Measurements from ENCODE around the gene PGBD5. TPM values are rescaled to one million over a fixed set of nuclear protein-coding genes. Genes with fewer than 3 reads are reported as not detected.
"Not testable (repeated sequence)": the region's sequence is repeated elsewhere in the genome, so short reads cannot be mapped to it uniquely, and the experiment has no call there.

Gene PGBD5
- total RNA-seq, 1 experiment from 2014 or later, result 3.6 TPM

DNA sequence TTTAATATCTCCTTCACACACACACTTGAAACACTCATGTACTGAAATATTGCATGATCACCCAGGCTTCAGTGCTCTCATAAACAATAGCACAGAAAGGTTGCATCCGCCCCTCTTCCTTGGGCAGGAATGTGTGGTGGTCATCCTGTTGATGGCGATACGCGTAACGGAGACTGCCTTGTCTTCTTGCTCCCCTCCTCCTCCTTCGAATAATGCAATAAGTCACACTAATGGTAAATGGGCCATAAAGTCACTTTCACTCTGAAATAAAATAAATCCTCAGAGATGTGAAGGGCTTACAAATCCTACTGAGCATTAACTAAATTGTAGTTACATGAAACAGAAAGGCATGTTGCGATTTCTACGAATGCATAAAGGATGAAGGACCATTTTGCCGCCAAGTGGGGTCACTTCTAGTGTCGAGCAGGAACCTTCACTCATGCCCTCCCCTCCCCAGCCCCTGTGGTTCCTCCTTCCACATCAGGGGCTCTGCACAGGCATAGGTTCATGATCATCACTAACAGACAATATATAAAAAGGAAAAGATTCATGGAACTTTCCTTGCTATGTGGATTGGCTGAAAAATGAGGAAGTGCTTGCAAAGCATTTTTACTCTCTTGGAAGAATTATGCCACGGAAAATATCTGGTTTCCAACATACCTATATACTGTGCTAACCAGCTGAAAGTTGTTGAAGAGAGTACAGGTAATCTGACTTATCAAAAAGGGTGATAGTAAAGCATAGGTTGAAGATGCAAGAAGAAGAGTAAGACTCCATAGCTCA lies 1.2 kb upstream of the PGBD5 start:
- in situ Hi-C loops (cut with HindIII; ENCODE audit: low sequenced_read_pairs), result no loop called here
- DNase-seq (ENCODE audit: low spot score), result peak; percentile 12

DNA sequence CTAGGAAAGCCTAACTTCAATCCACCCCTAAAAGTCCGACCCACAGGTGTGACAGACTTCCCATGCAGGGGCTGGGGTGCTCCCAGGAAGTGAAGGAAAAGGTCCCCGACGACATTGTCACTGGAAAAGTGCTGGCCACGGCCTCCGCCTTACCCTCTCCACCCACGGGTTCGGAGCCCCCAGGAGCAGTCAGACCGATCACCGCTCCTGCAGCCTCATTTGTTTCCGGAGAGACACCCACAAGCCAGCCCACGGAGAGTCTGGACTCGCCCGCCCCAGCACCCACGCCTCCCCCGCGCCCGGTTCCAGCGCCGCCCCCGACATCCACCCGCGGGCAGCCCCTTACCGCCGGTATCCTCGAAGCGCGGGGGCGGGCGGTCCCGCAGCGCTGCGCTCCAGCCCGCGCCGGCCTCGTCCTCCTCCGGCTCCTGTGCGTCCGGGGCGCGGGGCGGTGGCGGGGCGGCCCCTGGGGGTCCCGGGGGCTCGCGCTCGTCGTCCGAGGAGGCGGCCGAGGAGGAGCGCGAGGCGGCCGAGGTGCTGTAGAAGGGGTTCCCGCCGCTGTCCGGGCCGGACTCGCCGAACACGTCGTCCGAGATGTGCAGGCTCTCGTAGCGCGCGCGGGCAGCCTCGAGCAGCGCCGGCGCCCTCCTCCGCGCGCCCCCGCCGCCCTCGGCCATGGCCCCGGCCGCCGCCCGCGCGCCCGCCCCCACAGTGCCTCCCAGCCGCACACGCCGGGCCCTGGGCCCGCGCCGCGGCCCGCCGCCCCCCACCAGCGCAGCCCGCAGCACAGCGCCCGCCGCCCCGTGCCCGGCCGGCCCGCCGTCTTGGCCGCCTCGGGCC lies 660 bp downstream of the PGBD5 start:
- peak; percentile 27 for DNase-seq (ENCODE audit: low spot score)
- in situ Hi-C loops (cut with HindIII; ENCODE audit: low sequenced_read_pairs), result no loop called here

DNA sequence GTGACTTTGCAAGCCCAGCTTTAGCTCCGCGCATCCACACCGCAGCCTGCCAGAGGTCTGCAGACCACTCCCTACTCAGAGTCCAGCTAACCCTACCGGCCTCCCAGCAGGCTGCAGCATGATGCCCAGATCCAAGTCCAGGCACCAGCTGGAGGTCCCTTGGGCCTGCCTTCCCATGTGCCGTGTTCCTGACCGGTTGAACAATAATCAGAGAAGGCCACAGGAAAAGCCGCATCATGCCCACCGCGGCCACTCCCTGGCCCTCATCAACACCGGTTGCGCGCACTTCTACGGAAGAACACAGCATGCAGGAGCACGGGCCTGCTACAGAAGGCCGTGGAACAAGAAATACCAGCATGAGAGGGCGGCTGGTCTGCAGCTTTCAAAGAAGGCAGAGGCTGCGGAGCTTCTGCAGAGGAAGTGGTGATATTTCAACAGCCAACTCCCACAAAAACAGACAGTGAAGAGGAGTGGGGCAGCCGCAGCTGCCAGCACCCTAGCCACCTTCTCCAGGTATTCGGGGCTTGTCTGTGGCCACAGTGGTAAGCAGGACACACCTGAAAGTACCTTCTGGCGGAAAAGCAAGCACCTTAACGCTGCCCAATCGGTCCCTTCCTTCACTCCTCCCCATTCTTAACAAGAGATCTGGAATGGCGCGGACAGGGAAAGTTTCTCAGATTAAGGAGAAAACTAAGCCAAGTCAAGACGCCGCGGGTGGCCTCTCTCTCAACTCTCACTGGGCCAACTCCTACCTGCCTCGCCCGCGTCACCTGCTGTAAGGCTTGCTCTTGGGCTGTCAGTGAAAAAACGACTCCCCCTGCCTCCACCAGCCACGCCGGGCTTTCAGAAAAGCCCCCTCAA lies 1.5 kb downstream of the PGBD5 start:
- in situ Hi-C loops (cut with HindIII; ENCODE audit: low sequenced_read_pairs), result no loop called here
- peak; percentile 58 for DNase-seq (ENCODE audit: low spot score)

DNA sequence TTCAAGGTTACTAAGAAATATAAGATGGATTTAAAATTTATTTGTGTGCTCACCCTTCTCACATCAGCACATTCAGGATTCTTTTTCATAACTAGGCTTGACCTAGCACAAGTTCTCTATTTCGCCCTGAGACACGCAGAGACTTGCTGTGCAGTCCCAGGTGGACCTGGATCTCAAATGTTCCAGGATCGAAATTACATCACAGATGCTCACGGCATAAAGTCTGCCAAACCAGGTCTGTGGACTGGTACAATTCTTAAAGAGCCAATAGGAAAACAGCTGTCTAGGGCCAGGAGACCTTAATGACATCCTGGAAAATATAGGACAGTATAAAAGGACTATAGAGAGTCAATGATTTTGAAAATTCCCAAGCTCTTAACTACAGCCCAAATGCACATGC lies 2.2 kb downstream of the PGBD5 start:
- DNase-seq (ENCODE audit: low spot score), result peak; percentile 71
- in situ Hi-C loops (cut with HindIII; ENCODE audit: low sequenced_read_pairs), result no loop called here

DNA sequence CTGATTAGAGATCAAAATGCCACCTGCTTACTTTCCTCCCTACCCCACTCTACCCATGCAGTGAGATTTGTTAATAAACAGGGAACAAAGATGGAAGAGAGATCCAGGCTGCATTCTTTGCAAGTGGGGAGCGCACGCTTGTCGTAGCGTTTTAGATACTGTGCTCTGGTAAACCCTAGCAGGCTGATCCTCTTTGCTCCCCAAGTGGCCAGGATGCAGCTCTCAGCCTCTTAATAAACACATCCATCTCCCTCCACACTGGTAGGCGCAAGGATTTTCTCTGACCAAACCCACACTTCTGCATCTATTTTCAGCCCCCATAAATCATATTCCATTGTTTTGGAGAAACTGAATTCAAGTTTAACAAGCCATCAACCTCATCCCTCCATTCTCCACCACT lies 2.9 kb downstream of the PGBD5 start:
- DNase-seq (ENCODE audit: low spot score), result peak; percentile 90
- in situ Hi-C loops (cut with HindIII; ENCODE audit: low sequenced_read_pairs), result no loop called here

DNA sequence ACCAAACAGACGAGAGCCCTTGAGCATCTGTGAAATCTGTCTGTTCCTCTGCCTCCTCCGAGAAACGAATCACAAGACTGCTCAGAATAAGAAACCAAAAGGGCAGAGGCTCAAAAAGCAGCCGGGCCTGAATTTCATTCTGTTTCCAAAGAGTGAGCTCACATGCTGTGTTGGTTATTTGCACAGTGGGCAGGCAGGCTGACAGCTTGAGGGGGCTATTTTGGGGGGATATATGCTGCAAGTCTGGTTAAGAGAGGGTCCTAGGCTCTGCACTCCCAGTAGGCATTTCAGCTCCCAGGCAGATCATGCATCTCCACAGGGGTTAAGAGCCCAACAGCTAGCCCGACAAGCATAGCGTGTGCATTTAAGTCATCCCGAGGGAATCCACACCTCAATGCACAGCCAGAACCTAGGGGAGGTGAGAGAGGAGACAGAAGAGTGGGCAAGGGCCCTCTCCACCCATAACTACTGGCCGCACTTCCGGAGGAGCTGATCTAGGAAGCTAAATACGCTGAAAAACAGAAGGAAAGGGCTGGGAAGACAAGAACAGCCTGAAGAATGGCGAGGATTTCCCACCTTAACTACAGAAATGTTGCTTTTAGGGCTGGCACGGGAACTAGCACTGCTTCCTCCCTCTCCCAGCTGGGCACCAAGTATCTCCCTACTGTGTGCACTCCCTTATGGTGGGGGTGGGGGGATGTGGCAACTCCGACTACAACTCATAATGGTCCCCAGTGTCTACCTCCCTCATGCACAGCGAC lies 3.7 kb downstream of the PGBD5 start:
- in situ Hi-C loops (cut with HindIII; ENCODE audit: low sequenced_read_pairs), result no loop called here
- DNase-seq (ENCODE audit: low spot score), result peak; percentile 62

DNA sequence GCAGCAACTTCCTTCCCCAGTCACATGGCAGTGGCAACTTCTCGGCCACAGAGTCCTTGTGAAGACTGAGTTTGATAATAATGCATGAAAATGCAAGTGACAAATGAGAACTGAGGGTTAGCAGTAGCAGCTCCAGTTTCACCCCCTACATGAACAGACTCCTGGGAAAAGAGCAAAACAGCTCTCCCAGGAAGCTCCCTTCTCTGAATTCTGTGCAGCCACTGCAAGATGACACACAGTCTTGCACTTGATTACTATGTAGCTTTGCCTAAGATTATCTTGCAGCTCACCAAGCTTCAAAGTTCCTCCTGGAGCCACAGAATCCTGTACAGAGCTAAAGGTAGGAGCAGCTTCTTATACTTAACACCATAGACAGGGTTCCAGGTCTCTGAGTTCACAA lies 4.7 kb downstream of the PGBD5 start:
- DNase-seq (ENCODE audit: low spot score), result peak; percentile 31
- in situ Hi-C loops (cut with HindIII; ENCODE audit: low sequenced_read_pairs), result no loop called here

DNA sequence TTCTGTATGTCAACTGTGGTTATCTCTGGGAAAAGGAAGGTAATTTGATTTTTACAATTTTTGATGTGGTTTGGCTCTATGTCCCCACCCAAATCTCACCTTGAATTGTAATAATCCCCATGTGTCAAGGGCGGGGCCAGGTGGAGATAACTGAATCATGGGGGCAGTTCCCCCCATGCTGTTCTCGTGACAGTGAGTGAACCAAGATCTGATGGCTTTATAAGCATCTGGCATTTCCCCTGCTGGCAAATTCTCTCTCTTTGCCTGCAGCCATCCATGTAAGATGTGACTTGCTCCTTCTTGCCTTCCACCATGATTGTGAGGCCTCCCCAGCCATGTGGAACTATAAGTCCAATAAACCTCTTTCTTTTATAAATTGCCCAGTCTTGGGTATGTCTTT lies 5.8 kb downstream of the PGBD5 start:
- DNase-seq (ENCODE audit: low spot score); in situ Hi-C loops (cut with HindIII; ENCODE audit: low sequenced_read_pairs): not testable (repeated sequence)

DNA sequence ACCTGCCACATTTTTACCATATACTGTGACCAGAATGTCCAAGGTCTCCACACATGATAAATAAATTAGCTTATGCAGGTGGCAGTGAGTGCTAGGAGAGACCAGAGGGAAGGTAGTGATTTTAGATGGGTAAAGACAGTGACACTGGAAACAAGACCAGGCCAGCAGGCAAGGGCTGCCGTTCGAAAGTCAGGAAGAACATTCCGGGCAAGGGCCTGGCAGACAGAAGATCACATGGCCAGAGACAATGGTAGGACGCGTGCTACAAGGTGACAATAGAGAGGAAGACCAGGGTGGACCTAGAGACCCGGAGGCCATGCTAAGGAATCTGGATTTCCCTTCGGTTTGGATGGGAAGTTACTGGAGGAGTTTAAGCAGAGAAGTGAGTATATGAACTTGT lies 9.7 kb downstream of the PGBD5 start:
- in situ Hi-C loops (cut with HindIII; ENCODE audit: low sequenced_read_pairs), result no loop called here
- DNase-seq (ENCODE audit: low spot score), result peak; percentile 32

DNA sequence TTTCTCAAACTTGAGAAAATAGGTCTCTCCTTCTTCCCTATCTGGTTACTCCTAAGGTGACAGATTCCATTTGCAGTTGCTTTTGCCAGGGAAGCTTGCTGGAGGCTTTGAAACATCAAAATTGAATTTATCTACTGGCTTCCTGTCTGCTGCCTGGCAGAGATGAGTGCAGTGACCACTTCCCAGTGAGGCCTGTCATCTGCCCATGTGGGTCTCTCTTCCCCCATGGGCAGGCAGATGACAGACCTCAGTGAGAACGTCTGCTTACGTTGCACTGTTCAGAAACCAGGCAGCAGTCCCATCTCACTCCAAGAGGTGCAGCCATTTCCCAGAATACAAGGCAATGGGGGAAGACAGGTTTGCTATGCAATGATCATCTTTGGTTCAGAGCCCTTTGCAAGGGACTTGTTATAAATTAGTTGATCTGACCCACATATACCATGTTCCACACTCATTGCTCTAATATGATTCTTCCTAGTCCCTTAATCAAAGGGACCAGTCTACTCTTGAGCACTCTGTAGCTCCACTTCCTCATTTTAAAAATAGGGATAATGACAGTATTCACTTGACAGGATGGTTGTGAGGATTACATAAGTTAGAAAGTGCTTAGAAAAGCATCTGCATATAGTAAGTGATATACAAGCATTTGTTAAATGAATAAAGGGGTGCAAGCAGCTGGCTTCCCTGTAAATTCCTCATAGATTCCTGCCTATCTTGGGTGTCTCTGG lies 10.6 kb downstream of the PGBD5 start:
- peak; percentile 22 for DNase-seq (ENCODE audit: low spot score)
- in situ Hi-C loops (cut with HindIII; ENCODE audit: low sequenced_read_pairs), result no loop called here

DNA sequence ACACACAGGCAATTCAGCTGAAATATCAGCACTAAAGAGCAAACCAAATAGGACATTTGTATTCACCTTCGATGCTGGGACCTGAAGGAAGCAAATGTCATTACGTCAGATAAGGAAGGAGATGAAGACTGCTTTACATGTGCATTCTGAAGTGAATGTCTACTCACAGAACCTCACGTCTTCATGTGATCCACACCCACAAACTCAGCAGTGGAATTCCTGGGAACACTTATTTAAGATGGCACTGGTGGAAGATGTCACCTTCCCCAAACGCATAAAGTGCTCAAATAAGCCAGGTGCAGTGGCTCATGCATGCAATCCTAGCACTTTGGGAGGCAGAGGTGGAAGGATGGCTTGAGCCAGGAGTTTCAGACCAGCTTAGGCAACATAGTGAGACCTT lies 11.4 kb downstream of the PGBD5 start:
- no peak for DNase-seq (ENCODE audit: low spot score)
- in situ Hi-C loops (cut with HindIII; ENCODE audit: low sequenced_read_pairs), result no loop called here

DNA sequence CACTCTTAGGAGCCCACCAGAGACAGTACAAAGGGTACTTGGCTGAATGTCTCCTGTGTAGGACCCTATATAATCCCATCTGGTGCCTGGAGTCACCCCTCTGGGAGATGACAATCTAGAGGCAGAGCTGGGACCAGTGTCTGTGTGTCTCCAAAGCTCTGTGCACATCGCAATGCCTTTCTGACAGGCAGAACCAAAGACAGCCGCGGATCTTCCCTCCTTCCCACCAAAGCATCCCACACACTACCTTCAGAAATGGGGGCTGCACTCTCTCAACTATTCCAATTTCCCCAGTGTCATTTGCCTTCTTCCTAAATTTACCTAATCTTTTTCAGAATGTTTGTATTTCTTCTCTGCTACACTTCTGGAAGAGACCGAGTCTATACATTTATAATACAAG lies 12.0 kb downstream of the PGBD5 start:
- DNase-seq (ENCODE audit: low spot score), result no peak
- in situ Hi-C loops (cut with HindIII; ENCODE audit: low sequenced_read_pairs), result no loop called here

DNA sequence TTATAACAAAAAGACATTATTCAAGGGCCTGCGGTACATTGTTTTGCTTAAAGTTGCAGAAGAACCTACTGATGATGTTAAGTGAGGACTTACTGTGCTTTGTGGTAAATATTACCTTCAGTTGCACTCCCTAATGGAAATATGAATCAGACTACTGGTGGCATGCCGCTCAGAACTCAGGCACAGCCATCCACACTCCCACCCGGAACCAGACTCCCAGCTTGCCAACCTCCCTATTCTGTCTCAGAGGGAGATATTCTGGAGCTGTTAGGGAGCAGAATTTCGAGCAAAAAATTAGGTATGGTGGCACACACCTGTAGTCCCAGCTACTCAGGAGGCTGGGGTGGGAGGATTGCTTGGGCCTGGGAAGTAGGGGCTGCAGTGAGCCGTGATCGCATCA lies 13.1 kb downstream of the PGBD5 start:
- in situ Hi-C loops (cut with HindIII; ENCODE audit: low sequenced_read_pairs), result no loop called here
- DNase-seq (ENCODE audit: low spot score), result no peak

DNA sequence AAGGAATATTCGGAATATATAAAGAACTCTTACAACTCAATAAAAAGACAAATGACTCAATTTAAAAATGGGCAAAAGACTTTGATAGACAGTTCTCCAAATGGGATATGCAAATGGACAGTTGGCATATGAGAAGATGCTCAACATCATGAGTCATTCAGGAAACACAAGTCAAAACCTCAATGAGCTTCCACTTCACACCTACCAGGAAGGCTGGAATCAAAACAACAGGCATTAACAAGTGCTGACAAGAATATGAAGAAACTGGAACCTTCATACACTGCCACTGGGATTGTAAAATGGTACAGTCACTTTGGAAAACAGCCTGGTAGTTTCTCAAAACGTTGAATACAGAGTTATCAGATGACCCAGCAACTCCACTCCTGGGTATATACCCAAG lies 17.2 kb downstream of the PGBD5 start:
- no peak for DNase-seq (ENCODE audit: low spot score)
- in situ Hi-C loops (cut with HindIII; ENCODE audit: low sequenced_read_pairs), result no loop called here

DNA sequence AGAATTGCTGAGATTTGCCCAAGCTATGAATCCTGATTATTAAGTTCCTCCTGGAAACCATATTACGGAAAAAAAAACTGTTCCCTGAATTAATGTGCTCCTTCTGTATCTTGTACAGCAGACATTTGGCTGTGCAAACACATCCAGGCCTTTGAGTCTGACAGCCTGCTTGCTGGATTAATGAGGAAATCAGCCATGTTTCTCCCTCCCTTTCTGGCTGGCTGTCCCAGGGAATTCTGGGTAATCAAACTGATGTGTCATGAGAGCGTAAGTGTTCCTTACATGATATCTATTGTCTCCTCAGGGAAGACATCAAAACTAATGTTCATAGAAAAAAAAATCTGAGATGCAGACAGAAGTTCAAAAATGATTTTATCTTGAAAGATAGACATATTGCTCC lies 18.8 kb downstream of the PGBD5 start:
- in situ Hi-C loops (cut with HindIII; ENCODE audit: low sequenced_read_pairs), result no loop called here
- peak; percentile 46 for DNase-seq (ENCODE audit: low spot score)

DNA sequence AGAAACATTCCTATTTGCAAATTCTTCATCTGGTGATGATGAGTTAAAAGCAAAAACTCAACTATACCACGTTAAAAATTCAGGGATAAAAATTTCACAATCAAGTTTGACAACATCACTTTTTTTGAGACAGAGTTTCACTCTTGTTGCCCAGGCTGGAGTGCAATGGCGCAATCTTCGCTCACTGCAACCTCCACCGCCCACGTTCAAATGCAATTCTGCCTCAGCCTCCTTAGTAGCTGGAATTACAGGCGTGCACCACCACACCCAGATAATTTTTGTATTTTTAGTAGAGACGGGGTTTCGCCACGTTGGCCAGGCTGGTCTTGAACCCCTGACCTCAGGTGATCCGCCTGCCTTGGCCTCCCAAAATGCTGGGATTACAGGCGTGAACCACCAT lies 19.4 kb downstream of the PGBD5 start:
- DNase-seq (ENCODE audit: low spot score); in situ Hi-C loops (cut with HindIII; ENCODE audit: low sequenced_read_pairs): not testable (repeated sequence)

DNA sequence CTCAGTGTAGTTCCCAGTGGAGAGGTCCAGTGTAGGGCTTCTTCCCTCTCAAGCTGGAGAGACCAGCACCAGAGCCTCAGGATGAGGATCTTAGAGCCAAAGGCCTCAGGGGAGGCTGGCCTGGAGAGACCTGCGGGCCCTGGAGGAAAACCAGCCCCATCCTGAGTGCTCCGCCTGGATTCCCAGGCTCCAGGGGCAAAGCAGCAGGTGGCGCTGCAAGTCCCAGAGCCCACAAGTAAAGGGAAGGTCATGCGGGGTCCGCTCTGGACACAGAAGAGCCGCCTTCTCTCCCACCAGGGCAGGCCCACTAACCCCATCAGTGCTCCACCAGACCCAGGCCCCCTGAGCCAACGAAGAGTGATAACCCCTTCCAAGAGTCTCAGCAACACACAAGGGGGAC lies 22.7 kb downstream of the PGBD5 start:
- no peak for DNase-seq (ENCODE audit: low spot score)
- in situ Hi-C loops (cut with HindIII; ENCODE audit: low sequenced_read_pairs), result no loop called here

DNA sequence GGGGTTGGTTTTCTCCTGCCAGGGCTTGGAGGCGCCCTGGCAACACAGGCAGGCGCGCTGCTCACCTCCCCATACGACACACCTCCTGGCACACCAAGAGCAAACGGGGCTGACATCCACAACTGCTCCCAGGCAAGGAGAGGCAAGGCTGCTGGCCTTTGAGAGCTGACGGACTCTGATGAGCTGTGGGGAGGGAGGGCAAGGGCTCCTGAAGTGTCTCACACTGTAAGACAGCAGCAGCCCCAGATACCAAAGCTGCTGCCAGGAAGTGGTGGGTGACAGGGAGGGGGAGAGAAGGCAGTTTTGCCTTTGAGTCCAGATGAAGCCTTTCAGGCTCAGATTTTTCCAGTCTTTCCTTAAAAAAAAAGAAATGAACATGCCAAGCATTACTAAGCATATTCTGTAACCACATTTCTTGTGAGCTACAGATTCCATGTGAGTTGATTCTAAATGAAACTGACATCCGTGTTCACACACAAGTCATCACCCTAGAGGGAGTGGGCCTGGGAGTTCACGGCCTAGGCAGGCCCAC lies 24.3 kb downstream of the PGBD5 start:
- DNase-seq (ENCODE audit: low spot score), result no peak
- in situ Hi-C loops (cut with HindIII; ENCODE audit: low sequenced_read_pairs), result no loop called here
